ENCODE results near the gene PRPF38B. TPM values are rescaled to one million over a fixed set of nuclear protein-coding genes. Genes with fewer than 3 reads are reported as not detected.

Gene PRPF38B
- total RNA-seq, 1 experiment from 2014 or later = 46.4 TPM

- no peaks in the 10 kb centered on the region for H3K9me3 ChIP-seq (ENCODE audit: control insufficient read depth in 1 of 2, insufficient read depth in 1 of 2, low read depth in 1 of 2, low read length in 2 of 2)
- DNase-seq (ENCODE audit: low read depth, low spot score) (no peak), ATAC-seq (no peak)
- H3K4me2 ChIP-seq (ENCODE audit: low read length) = no peak overlapping the region
- RAD21 ChIA-PET (ENCODE audit: low non-redundant PET in 1 of 2, low total read pairs in 2 of 2, uncharacterized antibody in 2 of 2, unreplicated experiment in 2 of 2) = no interaction called here
- H3K79me2 ChIP-seq (ENCODE audit: insufficient read depth, low read length) = no peaks in the 10 kb centered on the region
- H3K27me3 ChIP-seq (ENCODE audit: insufficient read depth, low read length) = peaks cover 3% of the 10 kb centered on the region; the same call in 1 of the 2 replicates
- CTCF ChIA-PET = interaction anchor here (1.0 kb wide), 1 partner anchor 466 kb away, joined by 3 read pairs; a partner anchor contains a TSS
- no peak overlapping the region for H2AFZ ChIP-seq (ENCODE audit: low read depth, low read length, poor library complexity, severe bottlenecking)
- no peak overlapping the region for H3K9ac ChIP-seq (ENCODE audit: low read length)
- no peaks in the 10 kb centered on the region for H3K9me2 ChIP-seq (ENCODE audit: insufficient read depth)
- no TSS peak for BruUV-seq (replicated peaks)
- H3K4me3 ChIP-seq (replicated peaks in 1 of 2; ENCODE audit: low read depth in 1 of 2, low read length in 2 of 2) = no peak overlapping the region
- H3K36me3 ChIP-seq (ENCODE audit: control insufficient read depth in 1 of 2, insufficient read depth in 2 of 2, low read length in 2 of 2) = no peaks in the 10 kb centered on the region
- no peak overlapping the region for H3K27ac ChIP-seq (ENCODE audit: low read depth, low read length)
- no peaks in the 10 kb centered on the region for H4K20me1 ChIP-seq (ENCODE audit: insufficient read depth)
- POLR2A ChIA-PET = no interaction called here
- H3K4me1 ChIP-seq (ENCODE audit: control insufficient read depth in 1 of 2, insufficient read depth in 2 of 2, low read length in 2 of 2) = peaks cover 0 to 6% of the 10 kb centered on the region in 2 experiments; a peak in 1 of 4 replicates
- TF ChIP-seq ELF1 (IDR thresholded peaks at IDR 0.05; ENCODE audit: borderline replicate concordance, low read depth) (no peak), CEBPB (IDR thresholded peaks at IDR 0.05; ENCODE audit: low read depth) (peak; percentile 75)
- intact Hi-C loops (cut with micrococcal nuclease) = no loop called here
Measured at GRCh38 chr1:108646648-108647269, 45.4 kb upstream of the PRPF38B start.

GRCh38 chr1:108653431-108654105 lies 38.5 kb upstream of the PRPF38B start:
- Histone ChIP-seq H2AFZ (ENCODE audit: low read depth, low read length, poor library complexity, severe bottlenecking) (no peak overlapping the region), H3K9ac (ENCODE audit: low read length) (no peak overlapping the region), H4K20me1 (ENCODE audit: insufficient read depth) (no peaks in the 10 kb centered on the region), H3K79me2 (ENCODE audit: insufficient read depth, low read length) (no peaks in the 10 kb centered on the region), H3K4me3 (replicated peaks in 1 of 2; ENCODE audit: low read depth in 1 of 2, low read length in 2 of 2) (no peak overlapping the region), H3K9me3 (ENCODE audit: control insufficient read depth in 1 of 2, insufficient read depth in 1 of 2, low read depth in 1 of 2, low read length in 2 of 2) (no peaks in the 10 kb centered on the region), H3K27me3 (ENCODE audit: insufficient read depth, low read length) (0 out of 2 replicates have a peak, but pooled peaks cover 4% of the 10 kb centered on the region), H3K36me3 (ENCODE audit: control insufficient read depth in 1 of 2, insufficient read depth in 2 of 2, low read length in 2 of 2) (no peaks in the 10 kb centered on the region), H3K4me1 (ENCODE audit: control insufficient read depth in 1 of 2, insufficient read depth in 2 of 2, low read length in 2 of 2) (no peaks in the 10 kb centered on the region), H3K27ac (ENCODE audit: low read depth, low read length) (no peak overlapping the region), H3K4me2 (ENCODE audit: low read length) (no peak overlapping the region), H3K9me2 (ENCODE audit: insufficient read depth) (no peaks in the 10 kb centered on the region)
- POLR2A ChIA-PET = no interaction called here
- ATAC-seq (no peak), DNase-seq (ENCODE audit: low read depth, low spot score) (no peak)
- BruUV-seq (replicated peaks) = no TSS peak
- RAD21 ChIA-PET (ENCODE audit: low non-redundant PET in 1 of 2, low total read pairs in 2 of 2, uncharacterized antibody in 2 of 2, unreplicated experiment in 2 of 2) = no interaction called here
- TF ChIP-seq SIN3A (IDR thresholded peaks at IDR 0.05; ENCODE audit: low read depth) = no peak
- TF ChIP-seq EZH2phosphoT487 (IDR thresholded peaks at IDR 0.05; ENCODE audit: borderline replicate concordance) = no peak
- intact Hi-C loops (cut with micrococcal nuclease) = no loop called here
- CTCF ChIA-PET = no interaction called here
